Measurements from ENCODE around the gene HERC2. TPM values are rescaled to one million over a fixed set of nuclear protein-coding genes. Genes with fewer than 3 reads are reported as not detected.

Gene HERC2
- total and polyA plus RNA-seq, 10 donors = 16.1 to 79.8 (median 58.9) TPM

- Histone ChIP-seq H3K4me1 (peaks cover 0 to 7% (median 0%) of the 10 kb centered on the region in 6 donors), H3K27ac (no peak overlapping the region), H3K4me3 (no peak overlapping the region), H3K9me3 (no peaks in the 10 kb centered on the region), H3K36me3 (peaks cover 0 to 93% (median 48%) of the 10 kb centered on the region in 6 donors), H3K27me3 (replicated peaks in 1 of 7) (no peaks in the 10 kb centered on the region)
- WGBS, 5 donors = 57 to 78% (median 60%) methylated on average over 5 of the region's 5 CpGs
- intact Hi-C loops (cut with DNase I; ENCODE audit: low total_unique reads) = no loop called here
- no peak for TF ChIP-seq POLR2AphosphoS5 (IDR thresholded peaks at IDR 0.05)
- TF ChIP-seq POLR2A (IDR thresholded peaks at IDR 0.05) = no peak
- TF ChIP-seq CTCF (IDR thresholded peaks at IDR 0.05 in 8 of 11, conservative IDR thresholded peaks at IDR 0.05 in 3 of 11) = no peak
- no peak for DNase-seq
These were observed 48.5 kb downstream of the HERC2 start for GRCh38 chr15:28273468-28273867.

DNA sequence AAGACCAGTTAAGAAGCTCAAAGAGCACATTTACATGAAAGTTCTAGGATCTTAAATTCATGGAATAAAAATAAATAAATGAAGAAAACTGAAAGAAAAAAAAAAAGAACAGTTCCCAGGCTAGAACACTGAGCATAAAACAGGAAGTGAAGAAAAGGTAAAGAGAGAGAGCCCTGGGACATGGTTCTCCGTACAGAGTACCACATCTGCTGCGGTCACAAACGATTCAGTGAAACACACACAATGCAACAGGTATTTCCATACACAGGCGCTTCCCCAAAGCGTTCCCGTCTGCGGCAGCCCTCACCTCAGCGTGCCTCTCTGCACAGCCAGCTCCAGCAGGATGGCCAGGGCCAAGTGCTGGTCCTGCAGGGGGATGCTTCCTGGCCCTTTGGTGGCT lies 49.4 kb downstream of the HERC2 start:
- H3K27ac ChIP-seq = no peak overlapping the region
- peaks cover 0 to 7% (median 0%) of the 10 kb centered on the region in 6 donors for H3K4me1 ChIP-seq
- intact Hi-C loops (cut with DNase I; ENCODE audit: low total_unique reads) = no loop called here
- H3K9me3 ChIP-seq = no peaks in the 10 kb centered on the region
- no peak for DNase-seq
- H3K27me3 ChIP-seq (replicated peaks in 1 of 7) = no peaks in the 10 kb centered on the region
- TF ChIP-seq POLR2A (IDR thresholded peaks at IDR 0.05) (no peak), CTCF (IDR thresholded peaks at IDR 0.05 in 8 of 11, conservative IDR thresholded peaks at IDR 0.05 in 3 of 11) (no peak), POLR2AphosphoS5 (IDR thresholded peaks at IDR 0.05) (no peak)
- peaks cover 0 to 93% (median 57%) of the 10 kb centered on the region in 6 donors for H3K36me3 ChIP-seq
- no peak overlapping the region for H3K4me3 ChIP-seq
- 84 to 89% (median 87%) methylated on average over 8 of the region's 8 CpGs for WGBS, 5 donors

DNA sequence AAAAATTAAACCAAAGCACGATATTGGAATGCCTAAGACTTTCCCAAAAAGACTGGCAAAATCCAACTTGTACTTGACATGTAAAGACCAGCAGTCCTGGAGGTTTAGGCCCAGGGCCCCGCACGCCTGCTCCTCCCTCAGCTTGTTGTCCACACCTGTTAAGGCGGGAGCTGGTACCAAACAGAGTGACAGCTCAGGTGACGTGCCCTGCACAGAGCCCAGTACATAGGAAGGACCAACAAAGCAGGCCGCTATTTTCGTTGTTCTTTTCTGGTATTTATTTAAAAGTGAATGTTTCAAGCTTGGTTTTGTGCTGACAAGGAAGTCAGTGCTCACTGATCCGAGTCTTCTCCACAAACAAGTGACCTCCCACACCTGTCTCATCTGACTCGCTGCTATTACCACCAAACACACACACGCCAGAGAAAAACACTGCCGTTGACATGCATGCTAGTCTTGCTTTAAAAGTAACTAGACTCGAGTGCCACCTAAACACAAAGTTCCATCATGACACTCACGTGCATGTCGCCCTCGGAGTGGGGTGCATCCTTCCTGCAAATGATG lies 50.2 kb downstream of the HERC2 start:
- H3K36me3 ChIP-seq = peaks cover 0 to 93% (median 63%) of the 10 kb centered on the region in 6 donors
- no peak for DNase-seq
- H3K27me3 ChIP-seq (replicated peaks in 1 of 7) = no peaks in the 10 kb centered on the region
- H3K27ac ChIP-seq = no peak overlapping the region
- 91 to 97% (median 94%) methylated on average over 15 of the region's 15 CpGs for WGBS, 5 donors
- H3K4me1 ChIP-seq = peaks cover 0 to 7% (median 0%) of the 10 kb centered on the region in 6 donors
- H3K4me3 ChIP-seq = no peak overlapping the region
- intact Hi-C loops (cut with DNase I; ENCODE audit: low total_unique reads) = no loop called here
- no peak for TF ChIP-seq CTCF (IDR thresholded peaks at IDR 0.05 in 8 of 11, conservative IDR thresholded peaks at IDR 0.05 in 3 of 11)
- TF ChIP-seq POLR2A (IDR thresholded peaks at IDR 0.05) = no peak
- TF ChIP-seq POLR2AphosphoS5 (IDR thresholded peaks at IDR 0.05) = no peak
- H3K9me3 ChIP-seq = no peaks in the 10 kb centered on the region

DNA sequence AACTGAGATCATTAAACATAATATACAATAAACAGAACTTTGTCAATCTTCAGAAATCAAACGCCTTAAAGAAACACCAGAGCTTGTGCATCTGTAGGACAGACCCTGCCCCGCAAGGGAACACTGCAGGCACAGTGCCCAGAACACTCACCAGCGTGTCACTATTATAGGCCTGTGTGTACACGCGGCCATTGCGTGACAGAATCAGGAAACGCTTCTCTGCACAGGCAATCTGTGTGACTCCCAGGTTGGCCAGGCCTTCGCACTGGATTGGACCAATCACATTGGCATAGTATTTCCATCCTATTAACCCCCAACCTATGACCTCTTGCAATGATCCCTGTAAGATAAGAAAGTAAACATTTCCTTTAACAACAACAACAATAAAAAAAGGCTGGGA lies 52.9 kb downstream of the HERC2 start:
- no peak for DNase-seq
- 75 to 94% (median 90%) methylated on average over 8 of the region's 8 CpGs for WGBS, 5 donors
- no peak for TF ChIP-seq POLR2A (IDR thresholded peaks at IDR 0.05)
- TF ChIP-seq CTCF (IDR thresholded peaks at IDR 0.05 in 8 of 11, conservative IDR thresholded peaks at IDR 0.05 in 3 of 11) = no peak
- TF ChIP-seq POLR2AphosphoS5 (IDR thresholded peaks at IDR 0.05) = no peak
- H3K27ac ChIP-seq = no peak overlapping the region
- intact Hi-C loops (cut with DNase I; ENCODE audit: low total_unique reads) = no loop called here
- peaks cover 0 to 13% (median 0%) of the 10 kb centered on the region in 6 donors for H3K4me1 ChIP-seq
- peaks cover 0 to 98% (median 70%) of the 10 kb centered on the region in 6 donors for H3K36me3 ChIP-seq
- no peak overlapping the region for H3K4me3 ChIP-seq
- no peaks in the 10 kb centered on the region for H3K9me3 ChIP-seq
- H3K27me3 ChIP-seq (replicated peaks in 1 of 7) = no peaks in the 10 kb centered on the region

Measured in spleen (tissue), 11 donors.